GM18511 (cell line): ENCODE data around the gene PDLIM7.
"Not testable (repeated sequence)": the region's sequence is repeated elsewhere in the genome, so short reads cannot be mapped to it uniquely, and the experiment has no call there.

ENCODE experiments used
- ATAC-seq: cut with Tn5 transposase; IDR thresholded peaks from one replicate; pipeline ENCODE4 v1.9.1; 2021; ENCODE audit warnings: mild to moderate bottlenecking, moderate library complexity; ENCODE audit not compliant: unreplicated experiment

Gene PDLIM7

DNA sequence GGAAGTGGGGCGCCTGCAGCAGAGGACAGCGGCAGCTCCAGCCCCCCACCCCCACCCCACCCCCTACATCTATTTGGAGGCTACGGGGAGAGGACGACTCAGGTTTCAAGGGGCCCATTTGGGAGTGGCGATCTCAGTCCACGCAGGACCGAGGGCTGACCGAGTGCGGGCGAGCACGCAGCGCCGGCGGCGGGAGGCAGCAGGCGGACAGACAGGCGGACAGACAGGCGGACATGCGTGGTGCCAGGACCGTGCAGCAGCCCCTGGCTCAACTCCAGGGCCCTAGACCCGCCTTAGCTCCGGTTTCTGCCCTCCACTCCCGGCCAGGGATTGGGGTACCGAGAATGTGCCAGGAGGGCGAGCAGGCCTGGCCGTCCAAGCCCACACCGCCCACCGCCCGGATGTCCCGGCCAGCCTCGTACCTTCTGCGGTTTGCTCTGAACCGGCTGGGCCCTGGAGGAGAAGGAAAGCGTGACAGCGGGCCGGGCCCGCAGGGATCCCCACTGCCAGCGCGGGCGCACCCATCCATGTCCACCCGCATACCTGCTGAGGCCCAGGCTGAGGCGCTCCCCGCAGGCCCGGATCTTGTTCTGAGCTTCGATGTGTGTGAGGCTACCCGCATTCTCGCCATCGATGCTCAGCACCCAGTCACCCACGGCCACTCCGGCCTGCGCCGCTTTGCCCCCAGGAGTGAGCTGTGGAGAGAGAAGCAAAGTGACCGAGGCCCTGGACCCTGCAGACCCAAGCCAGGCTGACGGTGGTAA, 5.2 kb downstream of the PDLIM7 start:
- no peak for ATAC-seq

DNA sequence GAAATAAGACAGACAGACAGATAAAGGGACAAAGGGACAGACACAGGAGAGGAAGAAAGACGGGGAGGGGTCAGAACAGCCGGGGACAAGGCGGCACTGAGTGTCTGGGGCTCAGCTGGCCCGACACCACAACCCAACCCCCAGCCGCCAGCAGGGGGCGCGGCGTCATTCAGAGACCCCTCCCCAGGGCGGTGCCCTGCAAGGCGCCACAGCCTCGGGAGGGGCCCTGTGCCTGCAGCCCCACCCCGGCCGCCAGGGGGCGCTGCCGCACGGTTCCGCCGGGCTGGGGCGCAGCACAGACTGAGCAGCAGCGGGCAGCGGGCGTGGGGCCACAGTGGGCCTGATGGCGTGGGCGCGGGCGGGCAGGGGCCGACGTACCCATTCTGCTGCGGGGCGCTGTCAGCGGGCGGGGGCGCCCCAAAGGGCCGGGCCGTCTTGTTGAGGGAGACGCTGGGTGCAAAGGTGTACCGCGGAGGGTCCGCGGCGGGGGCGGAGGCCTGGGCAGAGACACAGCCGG, 5.9 kb downstream of the PDLIM7 start:
- no peak for ATAC-seq

DNA sequence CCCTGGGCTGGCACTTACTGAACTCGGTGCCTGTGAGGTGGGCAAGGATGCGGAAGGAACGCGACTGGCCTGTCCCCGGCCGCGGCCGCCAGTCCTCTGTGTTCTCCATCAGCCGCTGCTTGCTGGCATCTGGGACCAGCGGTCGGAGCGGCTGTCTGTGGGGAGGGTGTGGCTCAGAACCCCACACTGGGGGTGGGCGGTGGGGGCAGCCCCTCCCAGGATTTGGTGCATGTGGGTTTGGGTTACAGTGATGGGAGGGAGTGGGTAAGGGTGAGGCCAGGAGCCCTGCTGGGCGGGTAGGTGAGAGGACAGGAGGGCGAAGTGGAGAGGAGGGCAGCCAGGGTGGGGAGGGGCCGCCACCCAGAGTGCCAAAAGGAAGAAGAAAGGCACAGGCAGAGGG, 6.4 kb downstream of the PDLIM7 start:
- ATAC-seq = no peak

DNA sequence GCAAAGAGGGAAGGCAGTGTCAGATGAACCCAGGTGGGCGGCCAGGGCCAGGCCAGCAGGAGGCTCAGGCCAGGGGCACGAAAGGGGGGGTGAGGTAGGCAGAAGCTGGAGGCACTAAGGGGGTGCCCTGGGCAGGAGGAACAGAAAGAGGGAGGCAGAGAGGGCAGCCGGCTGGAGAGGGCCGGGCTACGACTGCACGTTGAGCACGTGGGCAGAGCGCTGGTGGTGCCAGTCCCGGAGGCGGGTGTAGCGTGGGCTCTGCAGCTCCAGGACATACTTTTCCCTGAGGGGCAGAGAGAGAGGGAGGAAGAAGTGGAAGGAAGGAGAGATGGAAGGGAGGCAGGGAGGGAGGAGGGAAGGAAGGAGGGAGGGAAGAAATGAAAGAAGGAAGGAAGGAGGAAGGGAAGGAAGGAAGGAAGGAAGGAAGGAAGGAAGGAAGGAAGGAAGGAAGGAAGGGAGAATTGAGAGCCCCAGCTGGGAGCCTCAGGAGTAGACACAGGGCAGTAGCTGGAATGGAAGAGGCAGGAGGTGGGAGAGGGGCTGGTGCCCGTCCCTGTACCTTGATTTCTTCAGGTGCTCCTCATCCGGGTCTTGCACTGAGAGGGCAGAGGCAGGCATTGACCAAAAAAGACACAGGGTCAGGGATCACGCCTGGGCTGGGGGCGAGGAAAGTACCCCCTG, 7.0 kb downstream of the PDLIM7 start:
- no peak for ATAC-seq

DNA sequence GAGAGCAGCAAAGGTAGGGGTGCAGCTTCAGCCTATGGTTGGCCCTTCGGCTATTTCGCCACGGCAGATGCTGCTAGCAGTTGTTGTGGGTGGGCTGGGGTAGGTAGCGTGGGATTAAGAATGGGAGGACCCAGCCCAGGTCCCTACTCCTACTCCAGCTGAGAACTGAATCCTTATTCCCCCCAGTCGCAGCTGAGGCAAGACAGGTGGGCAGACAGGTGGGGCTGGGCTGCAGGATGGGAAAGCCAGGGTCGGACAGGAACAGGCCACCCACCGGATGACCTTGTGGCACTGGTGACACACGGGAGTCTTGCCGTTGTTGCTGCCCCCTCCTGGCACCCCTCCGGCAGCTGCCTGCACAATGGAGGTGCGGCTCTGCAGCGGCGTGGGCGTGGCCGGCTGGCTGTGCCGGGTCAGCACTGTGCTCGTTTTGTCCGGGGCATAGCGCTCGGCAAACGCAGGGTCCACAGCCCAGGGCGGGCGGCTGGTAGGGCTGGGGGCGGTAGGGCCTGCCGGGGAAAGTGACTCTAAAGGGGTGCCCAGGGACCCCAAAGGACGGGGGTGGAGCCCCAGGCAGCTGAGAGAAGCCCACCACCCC, 8.2 kb downstream of the PDLIM7 start:
- ATAC-seq = no peak

DNA sequence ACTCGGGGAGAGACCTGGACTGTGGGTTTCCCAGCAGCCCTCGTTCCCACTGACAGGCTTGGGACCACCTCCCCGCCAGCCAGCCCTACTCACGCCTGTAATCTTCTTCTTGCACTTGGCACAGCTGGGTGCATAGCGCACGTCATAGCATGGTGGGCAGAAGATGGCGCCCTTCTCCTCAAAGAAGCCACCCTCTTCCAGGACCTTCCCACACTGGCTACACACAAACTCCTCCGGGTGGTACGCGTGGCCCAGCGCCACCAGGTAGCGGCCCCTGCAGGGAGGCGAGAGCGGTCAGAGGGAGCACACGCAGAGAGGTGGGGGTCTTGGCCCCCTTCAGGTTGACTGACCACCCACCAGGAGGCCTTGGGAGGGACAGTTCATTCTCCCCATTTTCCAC, 9.4 kb downstream of the PDLIM7 start:
- no peak for ATAC-seq

DNA sequence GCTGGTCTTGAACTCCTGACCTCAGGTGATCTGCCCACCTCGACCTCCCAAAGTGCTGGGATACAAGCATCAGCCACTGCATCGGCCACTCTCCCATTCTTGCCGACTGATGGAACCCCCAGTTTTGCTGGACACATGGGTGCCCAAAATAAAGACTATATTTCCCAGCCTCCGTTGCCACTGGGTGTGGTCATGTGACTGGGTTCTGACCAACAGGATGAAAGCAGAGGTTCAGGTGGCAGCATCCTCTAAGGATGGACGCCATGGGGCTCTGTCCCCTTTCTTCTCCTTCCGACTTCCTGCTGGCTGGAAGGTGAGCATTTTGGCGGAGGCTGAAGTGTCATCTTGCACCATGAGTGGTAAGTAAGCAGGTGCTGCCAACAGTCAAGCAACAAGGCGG, 10.3 kb downstream of the PDLIM7 start:
- no peak for ATAC-seq

DNA sequence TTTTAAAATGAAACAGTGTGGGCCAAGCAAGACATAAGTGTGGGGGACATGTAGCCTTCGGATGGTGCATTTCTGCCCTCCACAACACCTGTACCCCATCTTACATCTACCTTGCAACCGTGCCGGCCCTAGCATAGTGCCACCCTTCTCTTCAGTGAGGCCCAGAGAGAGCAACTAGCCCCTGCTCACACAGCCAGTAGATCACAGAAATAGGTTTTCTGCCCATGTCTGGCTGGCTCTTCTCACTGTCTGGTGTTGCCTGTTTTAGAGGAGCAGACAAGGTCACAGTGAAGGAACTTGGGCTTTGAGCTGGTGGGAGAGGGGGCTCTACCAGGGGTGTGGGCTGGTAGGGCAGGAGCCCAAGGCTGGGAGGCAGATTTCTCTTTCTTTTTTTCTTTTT, 11.1 kb downstream of the PDLIM7 start:
- no peak for ATAC-seq

DNA sequence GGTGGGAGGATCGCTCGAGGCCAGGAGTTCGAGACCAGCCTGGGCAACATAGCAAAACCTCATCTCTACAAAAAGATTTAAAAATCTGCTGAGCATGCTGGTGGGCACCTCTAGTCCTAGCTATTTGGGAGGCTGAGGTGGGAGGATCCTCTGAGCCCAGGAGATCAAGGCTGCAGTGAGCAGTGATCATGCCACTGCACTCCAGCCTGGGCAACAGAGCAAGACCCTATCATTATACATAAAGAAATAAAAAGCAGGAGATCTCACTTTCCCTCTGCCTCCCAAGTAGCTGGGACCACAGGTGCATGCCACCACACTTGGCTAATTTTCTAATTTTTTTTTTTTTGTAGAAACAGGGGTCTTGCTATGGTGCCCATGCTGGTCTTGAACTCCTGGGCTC, 11.7 kb downstream of the PDLIM7 start:
- ATAC-seq = not testable (repeated sequence)

DNA sequence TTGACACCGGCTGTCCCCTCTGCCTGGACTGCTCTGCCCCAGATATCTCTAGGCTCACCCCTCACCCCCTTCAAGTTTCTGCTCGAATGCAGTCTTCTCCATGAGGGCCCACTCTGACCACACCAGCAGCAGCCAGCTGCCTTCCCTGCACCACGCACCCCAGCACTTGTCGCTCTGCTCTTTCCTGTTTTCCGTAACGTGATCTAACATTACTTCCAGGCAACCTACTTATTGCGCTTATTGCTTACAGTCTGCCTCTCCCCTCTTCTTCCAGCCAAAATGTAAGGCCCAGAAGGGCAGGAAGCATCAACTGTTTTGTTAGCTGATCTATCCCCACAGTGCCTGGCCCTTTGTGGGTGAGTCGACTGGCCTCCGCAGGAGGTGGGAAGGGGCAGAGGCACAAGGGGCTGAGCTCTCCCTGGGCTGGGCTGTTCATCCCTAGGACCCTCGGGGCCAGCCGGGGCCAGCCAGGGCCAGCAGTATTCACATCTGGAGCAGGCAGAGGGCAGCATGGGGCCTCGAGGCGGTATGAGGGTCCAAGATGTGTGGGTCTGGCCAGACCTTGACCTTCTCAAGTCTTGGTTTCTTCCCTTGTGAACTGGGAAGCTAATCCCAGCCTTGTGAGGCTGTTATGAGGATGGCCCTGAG, 12.4 kb downstream of the PDLIM7 start:
- no peak for ATAC-seq

DNA sequence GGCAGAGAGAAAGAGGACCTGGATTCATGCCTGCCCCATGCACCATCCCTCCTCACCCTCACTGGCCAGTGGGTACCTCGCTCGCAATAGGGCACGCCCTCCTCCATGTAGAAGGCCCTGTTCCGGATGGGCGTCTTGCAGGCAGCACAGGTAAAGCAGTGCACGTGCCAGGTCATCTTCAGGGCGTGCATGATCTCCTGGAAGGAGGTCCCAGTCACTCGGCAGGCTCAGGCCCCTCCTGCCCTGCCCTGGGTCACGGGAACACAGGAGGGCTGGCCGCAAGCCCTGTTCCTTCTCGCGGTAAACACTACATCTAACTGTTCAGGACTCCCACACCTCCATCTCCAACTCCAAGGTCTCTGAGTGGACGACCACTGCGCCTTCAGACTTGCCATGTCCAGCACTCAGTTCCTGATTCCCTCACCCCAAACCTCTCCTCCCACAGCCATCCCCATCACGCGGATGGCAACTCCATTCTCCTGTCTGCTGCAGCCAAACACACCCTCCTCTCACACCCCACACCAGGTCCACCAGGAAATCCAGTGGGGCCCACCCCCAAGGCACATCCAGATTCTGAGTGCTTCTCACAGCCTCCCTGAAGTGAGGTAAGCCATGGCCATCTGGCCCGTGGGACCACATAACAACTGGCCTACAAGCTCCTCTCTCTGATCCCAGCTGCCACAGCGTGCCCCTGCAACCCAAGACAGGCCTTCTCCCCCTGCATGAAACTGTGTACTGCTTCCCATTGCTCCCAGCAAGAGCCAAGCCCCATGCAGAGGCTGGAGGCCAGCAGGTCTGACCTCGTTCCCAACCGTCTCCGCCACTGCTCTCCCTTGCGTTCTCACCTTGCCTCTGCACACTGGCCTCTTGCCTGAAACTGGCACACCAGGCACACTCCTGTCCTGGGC, 13.2 kb downstream of the PDLIM7 start:
- ATAC-seq = no peak

DNA sequence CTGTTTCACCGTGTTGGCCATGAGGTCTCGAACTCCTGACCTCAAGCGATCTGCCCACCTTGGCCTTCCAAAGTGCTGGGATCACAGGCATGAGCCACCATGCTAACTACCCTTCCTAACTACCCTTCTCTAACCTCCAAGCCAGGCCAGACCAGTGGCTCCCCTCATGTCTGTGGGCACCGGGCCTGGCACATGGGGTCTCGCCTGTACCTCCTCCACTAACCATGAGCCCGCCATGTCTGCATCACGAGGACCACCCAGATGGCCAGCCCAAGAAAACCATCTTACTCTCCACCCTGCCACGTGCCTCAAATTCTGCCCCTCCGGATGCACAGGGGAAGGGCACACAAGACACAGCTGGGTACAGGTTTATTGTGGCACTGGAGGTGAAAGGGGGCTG, 14.4 kb downstream of the PDLIM7 start:
- no peak for ATAC-seq

DNA sequence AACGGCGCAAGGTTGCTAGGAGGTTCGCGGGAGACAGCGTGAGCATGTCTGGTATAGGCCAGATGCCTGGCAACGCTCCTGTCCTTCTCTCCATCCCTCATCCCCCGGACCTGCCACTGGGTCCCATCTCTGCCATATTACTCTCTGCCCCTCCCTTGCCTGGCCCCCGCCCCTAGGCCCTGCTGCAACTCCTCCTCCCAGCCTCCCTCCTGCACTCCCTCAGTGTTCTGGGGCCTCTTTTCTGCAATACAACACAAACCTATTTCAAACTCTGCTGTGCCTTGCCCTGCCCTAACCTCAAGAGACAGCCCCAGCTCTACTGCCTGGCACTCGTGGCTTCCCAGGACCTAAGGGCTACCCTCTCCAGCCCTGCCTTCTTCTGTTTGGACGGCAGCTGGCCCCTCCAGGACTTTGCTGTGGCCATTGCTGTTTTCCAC, 15.0 kb downstream of the PDLIM7 start:
- ATAC-seq = no peak

DNA sequence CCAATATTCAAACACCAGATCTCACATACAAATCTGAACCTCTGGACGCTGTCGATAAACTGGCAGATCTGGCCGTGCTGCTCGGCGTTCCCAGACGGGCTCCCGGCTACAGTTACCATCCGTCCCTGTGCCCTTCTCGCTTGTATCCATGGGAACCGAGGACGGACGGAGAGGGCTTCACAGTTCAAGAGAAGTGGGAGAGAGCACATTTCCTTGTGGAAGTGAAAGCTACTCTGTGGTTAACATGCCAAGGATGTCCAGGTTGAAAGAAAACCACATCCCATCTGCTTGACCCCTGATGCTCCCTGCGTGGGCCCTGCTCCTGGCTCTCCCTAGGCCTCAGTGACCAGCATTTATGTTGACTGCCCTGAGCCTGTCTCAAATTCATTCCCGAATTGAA, 17.6 kb downstream of the PDLIM7 start:
- no peak for ATAC-seq

DNA sequence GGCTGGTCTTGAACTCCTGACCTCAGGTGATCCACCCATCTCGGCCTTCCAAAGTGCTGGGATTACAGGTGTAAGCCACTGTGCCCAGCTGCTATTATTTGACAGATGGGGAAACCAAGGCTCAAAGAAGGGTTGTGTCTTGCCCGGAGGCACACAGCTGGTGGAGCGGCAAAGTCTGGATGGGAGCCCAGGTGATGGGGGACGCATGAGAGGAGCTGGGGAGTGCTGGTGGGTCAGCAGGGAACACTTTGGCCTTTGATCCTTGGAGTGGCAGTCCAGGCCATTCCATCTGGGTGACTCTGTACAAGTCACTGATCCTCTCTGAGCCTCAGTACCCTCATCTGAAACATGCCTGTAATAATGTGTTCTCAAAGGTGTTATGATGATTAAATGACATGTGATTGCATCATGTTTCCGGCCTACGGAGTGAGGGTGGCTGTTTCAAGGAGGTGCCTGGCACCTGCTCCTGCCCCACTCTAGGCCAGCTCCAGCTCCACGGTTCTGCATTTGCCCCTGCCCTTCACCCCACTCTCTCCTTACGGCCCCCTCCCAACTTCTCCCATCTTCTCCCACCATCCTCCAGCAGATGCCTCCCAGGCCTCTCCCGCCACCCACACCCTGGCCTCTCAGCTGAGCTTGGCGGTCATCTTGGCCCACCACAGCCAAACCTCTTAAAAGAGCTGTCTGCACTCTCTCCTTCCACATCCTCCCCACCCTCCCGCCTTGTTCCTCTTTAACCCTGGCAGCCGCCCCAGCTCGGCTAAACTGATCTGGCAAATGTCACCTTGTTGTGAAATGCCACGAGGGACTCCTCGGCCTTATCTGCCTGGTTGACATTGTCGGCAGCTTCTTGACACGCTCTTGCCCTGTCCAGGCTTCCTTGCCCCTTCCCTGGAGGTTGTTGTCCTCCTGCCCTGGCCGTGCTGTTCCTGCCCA, 18.4 kb downstream of the PDLIM7 start:
- no peak for ATAC-seq

DNA sequence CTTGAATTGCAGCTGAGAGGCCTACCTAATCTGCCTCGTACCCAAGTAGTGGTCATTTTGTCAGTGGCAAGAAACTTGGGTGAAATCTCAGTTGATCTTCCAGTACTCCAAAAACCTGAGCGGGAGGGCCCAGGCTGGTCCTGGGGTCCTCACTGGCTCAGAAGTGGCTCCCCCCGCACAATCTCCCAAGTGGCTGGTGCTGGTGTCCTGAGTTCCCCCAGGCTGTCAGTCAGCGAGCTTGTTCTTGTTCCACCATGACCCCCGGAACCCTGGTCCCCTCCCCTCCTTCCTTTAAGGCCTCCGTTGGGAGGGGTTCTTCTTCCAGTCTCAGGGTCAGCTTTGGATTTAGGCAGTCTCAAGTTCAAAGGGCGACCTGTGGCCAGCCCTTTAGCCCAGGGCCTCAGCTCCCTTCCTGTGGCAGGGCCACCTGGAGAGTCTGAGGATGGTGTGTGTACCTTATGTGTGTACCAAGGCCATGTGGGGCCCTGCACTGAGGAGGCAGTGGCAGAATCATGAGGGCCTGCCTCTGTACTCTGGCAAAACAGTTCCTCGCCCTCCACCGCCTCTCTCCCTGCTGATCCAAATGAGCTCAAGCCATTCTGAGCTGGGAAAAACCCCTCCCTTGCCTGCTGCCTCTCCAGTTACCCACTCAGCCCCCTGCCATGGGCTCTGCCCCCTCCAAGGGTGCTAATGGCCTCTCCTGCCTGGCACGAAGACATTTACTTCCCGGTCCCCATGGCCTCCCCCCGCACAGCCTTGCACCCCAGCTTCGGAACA, 19.5 kb downstream of the PDLIM7 start:
- no peak for ATAC-seq

DNA sequence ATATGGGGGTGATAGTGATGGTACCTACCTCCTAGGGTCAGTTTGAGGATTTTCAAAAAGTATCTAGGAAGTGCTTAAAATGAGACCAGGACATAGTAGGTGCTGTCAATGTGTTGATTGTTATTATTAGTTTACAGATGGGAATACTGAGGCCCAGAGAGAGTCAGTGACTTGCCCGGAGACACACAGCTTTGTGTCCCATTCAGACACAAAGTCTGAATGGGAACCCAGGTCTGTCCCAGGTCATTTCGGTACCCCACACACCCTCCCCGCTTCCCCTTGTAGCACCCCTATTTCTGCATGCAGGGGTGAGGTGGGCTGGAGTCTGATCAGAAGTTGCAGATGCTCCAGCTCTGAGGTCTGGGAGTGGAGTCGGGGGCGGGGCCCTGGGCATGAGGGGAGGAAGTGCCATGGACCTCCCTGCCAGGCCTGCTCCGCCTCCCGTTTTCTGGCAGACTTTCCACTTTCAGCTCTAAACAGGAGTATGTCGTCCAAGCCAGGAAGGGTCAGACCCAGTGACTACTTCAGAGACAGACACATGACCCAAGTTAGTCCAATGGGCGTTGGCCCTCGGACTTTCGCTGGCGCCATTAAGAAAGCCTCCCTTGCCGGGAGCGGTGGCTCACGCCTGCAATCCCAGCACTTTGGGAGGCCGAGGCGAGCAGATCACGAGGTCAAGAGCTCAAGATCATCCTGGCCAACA, 20.7 kb downstream of the PDLIM7 start:
- no peak for ATAC-seq
